ENCODE measurements around the gene LYRM9. TPM values are rescaled to one million over a fixed set of nuclear protein-coding genes. Genes with fewer than 3 reads are reported as not detected.

LYRM9 gene
- total RNA-seq, 1 donor from 2014 or later: 16.0 TPM

- H3K4me3 ChIP-seq: no peak overlapping the region
- TF ChIP-seq CTCF (IDR thresholded peaks at IDR 0.05) (no peak), EZH2phosphoT487 (IDR thresholded peaks at IDR 0.05) (no peak), EZH2 (IDR thresholded peaks at IDR 0.05) (no peak)
- H3K4me1 Mint-ChIP-seq: peaks cover 18% of the 10 kb centered on the region
- no peaks in the 10 kb centered on the region for H3K36me3 ChIP-seq
- no peaks in the 10 kb centered on the region for H3K79me2 ChIP-seq (ENCODE audit: low read depth)
- H3K27ac Mint-ChIP-seq: no peak overlapping the region
- DNase-seq (ENCODE audit: low spot score): no peak
- H3F3A ChIP-seq (ENCODE audit: low read depth): peaks cover 4% of the 10 kb centered on the region
- H3K27ac ChIP-seq: no peak overlapping the region
- H3K4me2 ChIP-seq: peak overlapping the region; percentile 3
- H3K9me3 ChIP-seq (ENCODE audit: low read depth): no peaks in the 10 kb centered on the region
- H3K27me3 Mint-ChIP-seq (ENCODE audit: insufficient read depth, low read depth): peaks cover 6% of the 10 kb centered on the region
- peaks cover 11% of the 10 kb centered on the region for H3K27me3 ChIP-seq
- no peaks in the 10 kb centered on the region for H4K20me1 ChIP-seq (ENCODE audit: low read depth)
- H3K9ac ChIP-seq: no peak overlapping the region
- no peaks in the 10 kb centered on the region for H3K36me3 Mint-ChIP-seq
- H2AFZ ChIP-seq (replicated peaks): no peak overlapping the region
- no peaks in the 10 kb centered on the region for H3K9me3 Mint-ChIP-seq
- peaks cover 17% of the 10 kb centered on the region for H3K4me1 ChIP-seq
- no peak overlapping the region for H3K4me3 Mint-ChIP-seq
These were observed 13.0 kb upstream of the LYRM9 start for GRCh38 chr17:27906226-27906580.

GRCh38 chr17:27905447-27906225 lies 12.5 kb upstream of the LYRM9 start:
- Histone ChIP-seq H3K4me2 (peak overlapping the region; percentile 3), H3K9ac (no peak overlapping the region), H3K27me3 (peaks cover 6% of the 10 kb centered on the region), H2AFZ (replicated peaks) (no peak overlapping the region), H3K36me3 (no peaks in the 10 kb centered on the region), H3F3A (ENCODE audit: low read depth) (peaks cover 4% of the 10 kb centered on the region), H3K27ac (no peak overlapping the region), H3K9me3 (ENCODE audit: low read depth) (no peaks in the 10 kb centered on the region), H3K79me2 (ENCODE audit: low read depth) (no peaks in the 10 kb centered on the region), H3K4me1 (peaks cover 17% of the 10 kb centered on the region), H4K20me1 (ENCODE audit: low read depth) (no peaks in the 10 kb centered on the region), H3K4me3 (no peak overlapping the region)
- Mint-ChIP-seq H3K27ac (no peak overlapping the region), H3K4me1 (peaks cover 18% of the 10 kb centered on the region), H3K4me3 (no peak overlapping the region), H3K27me3 (ENCODE audit: insufficient read depth, low read depth) (peaks cover 6% of the 10 kb centered on the region), H3K36me3 (no peaks in the 10 kb centered on the region), H3K9me3 (no peaks in the 10 kb centered on the region)
- TF ChIP-seq CTCF (IDR thresholded peaks at IDR 0.05) (no peak), EZH2phosphoT487 (IDR thresholded peaks at IDR 0.05) (no peak), EZH2 (IDR thresholded peaks at IDR 0.05) (no peak)
- DNase-seq (ENCODE audit: low spot score): no peak

GRCh38 chr17:27904534-27905446 lies 11.6 kb upstream of the LYRM9 start:
- peaks cover 2% of the 10 kb centered on the region for H3K27me3 ChIP-seq
- H3K9me3 Mint-ChIP-seq: no peaks in the 10 kb centered on the region
- no peak overlapping the region for H3K4me3 Mint-ChIP-seq
- H3K79me2 ChIP-seq (ENCODE audit: low read depth): no peaks in the 10 kb centered on the region
- H3F3A ChIP-seq (ENCODE audit: low read depth): peaks cover 4% of the 10 kb centered on the region
- H3K36me3 ChIP-seq: no peaks in the 10 kb centered on the region
- H3K4me3 ChIP-seq: no peak overlapping the region
- H3K9ac ChIP-seq: no peak overlapping the region
- no peak for TF ChIP-seq CTCF (IDR thresholded peaks at IDR 0.05)
- TF ChIP-seq EZH2phosphoT487 (IDR thresholded peaks at IDR 0.05): no peak
- TF ChIP-seq EZH2 (IDR thresholded peaks at IDR 0.05): no peak
- no peak overlapping the region for H2AFZ ChIP-seq (replicated peaks)
- H3K27ac Mint-ChIP-seq: no peak overlapping the region
- H3K4me2 ChIP-seq: no peak overlapping the region
- peaks cover 2% of the 10 kb centered on the region for H3K27me3 Mint-ChIP-seq (ENCODE audit: insufficient read depth, low read depth)
- H3K4me1 ChIP-seq: peaks cover 17% of the 10 kb centered on the region
- no peaks in the 10 kb centered on the region for H4K20me1 ChIP-seq (ENCODE audit: low read depth)
- H3K4me1 Mint-ChIP-seq: peaks cover 18% of the 10 kb centered on the region
- no peak overlapping the region for H3K27ac ChIP-seq
- H3K9me3 ChIP-seq (ENCODE audit: low read depth): no peaks in the 10 kb centered on the region
- H3K36me3 Mint-ChIP-seq: no peaks in the 10 kb centered on the region
- DNase-seq (ENCODE audit: low spot score): no peak
